Measurements from ENCODE around the gene JAK1. TPM values are rescaled to one million over a fixed set of nuclear protein-coding genes. Genes with fewer than 3 reads are reported as not detected.

JAK1 gene
- total RNA-seq, 2 donors from 2014 or later: 106 to 136 TPM

DNA sequence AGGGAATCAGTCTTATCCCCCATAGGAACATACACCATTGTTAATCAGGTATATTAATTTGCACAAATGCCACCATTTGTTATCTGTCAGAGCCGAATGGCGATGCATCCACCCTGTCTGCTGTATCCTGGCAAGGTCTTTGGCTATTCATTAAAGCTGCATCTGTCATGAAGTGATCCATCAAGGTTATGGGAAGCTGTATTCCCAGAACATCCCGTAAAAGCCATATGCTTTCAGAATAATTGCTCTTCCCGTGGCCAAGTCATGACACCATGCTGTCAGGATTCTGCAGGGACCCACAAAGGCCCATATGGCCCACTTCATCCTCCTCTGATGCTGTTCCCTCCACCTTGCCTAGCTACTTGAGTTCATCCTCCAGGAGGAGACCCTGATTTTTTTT is 117.5 kb downstream of the JAK1 start:
- H3K9me3 ChIP-seq: no peaks in the 10 kb centered on the region
- peaks cover 0 to 27% of the 10 kb centered on the region in 2 donors for H3K36me3 ChIP-seq (replicated peaks in 1 of 2; ENCODE audit: insufficient read depth in 1 of 2, low read depth in 2 of 2)
- ATAC-seq (no peak), DNase-seq (no peak)
- intact Hi-C loops (cut with DNase I): no loop called here
- no peaks in the 10 kb centered on the region for H3K27me3 ChIP-seq
- H3K4me1 ChIP-seq: no peaks in the 10 kb centered on the region
- TF ChIP-seq POLR2A (IDR thresholded peaks at IDR 0.05) (no peak), CTCF (IDR thresholded peaks at IDR 0.05) (no peak)
- 87 to 95% methylated on average over 4 of the region's 4 CpGs for WGBS, 2 donors
- H3K27ac ChIP-seq: no peak overlapping the region
- H3K4me3 ChIP-seq: no peak overlapping the region

DNA sequence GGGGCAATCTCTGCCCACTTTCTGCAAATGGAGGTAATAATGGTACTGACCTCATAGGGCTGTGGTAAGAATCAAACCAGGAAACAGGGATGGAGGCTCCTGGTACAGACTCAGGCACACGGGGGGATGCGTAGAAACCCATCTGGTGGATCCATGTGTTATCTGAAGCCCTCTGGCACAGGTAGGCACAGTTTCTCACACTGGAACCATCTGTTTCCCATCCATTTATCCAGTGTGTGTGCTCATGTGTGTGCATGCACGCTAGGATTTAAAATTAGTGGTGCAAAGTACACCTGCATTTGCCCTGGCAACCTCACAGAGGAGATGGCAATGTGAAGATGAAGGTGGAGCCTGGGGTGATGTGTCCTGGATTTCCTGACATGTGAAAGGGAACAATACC is 118.2 kb downstream of the JAK1 start:
- Histone ChIP-seq H3K27ac (no peak overlapping the region), H3K36me3 (replicated peaks in 1 of 2; ENCODE audit: insufficient read depth in 1 of 2, low read depth in 2 of 2) (peaks cover 0 to 22% of the 10 kb centered on the region in 2 donors), H3K4me3 (no peak overlapping the region), H3K4me1 (no peaks in the 10 kb centered on the region), H3K27me3 (no peaks in the 10 kb centered on the region), H3K9me3 (no peaks in the 10 kb centered on the region)
- TF ChIP-seq CTCF (IDR thresholded peaks at IDR 0.05) (no peak), POLR2A (IDR thresholded peaks at IDR 0.05) (no peak)
- DNase-seq (no peak), ATAC-seq (no peak)
- intact Hi-C loops (cut with DNase I): no loop called here
- WGBS, 2 donors: 91 to 95% methylated on average over 3 of the region's 3 CpGs

DNA sequence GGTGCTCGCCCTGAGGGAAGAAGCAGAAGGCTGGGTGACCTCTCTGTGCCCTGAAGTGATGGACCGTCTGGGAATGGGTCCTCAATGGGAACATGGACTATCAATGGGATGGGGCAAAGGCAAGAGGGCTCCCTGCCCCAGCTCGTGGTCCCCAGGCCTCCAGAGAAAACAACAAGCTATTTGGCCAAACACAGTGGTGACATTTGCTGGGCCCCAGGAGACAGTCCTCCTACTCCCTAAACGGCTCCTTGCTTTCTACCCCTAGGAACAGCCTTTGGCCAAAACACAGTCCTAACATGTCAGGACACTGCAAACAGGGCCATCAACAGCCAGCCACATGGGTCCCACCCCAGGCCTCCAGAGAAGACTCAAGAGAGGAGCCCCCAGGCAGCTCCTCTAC is 118.7 kb downstream of the JAK1 start:
- Histone ChIP-seq H3K27me3 (no peaks in the 10 kb centered on the region), H3K4me3 (no peak overlapping the region), H3K36me3 (replicated peaks in 1 of 2; ENCODE audit: insufficient read depth in 1 of 2, low read depth in 2 of 2) (peaks cover 0 to 22% of the 10 kb centered on the region in 2 donors), H3K27ac (no peak overlapping the region), H3K4me1 (no peaks in the 10 kb centered on the region), H3K9me3 (no peaks in the 10 kb centered on the region)
- TF ChIP-seq CTCF (IDR thresholded peaks at IDR 0.05) (no peak), POLR2A (IDR thresholded peaks at IDR 0.05) (no peak)
- intact Hi-C loops (cut with DNase I): no loop called here
- WGBS, 2 donors: 87 to 96% methylated on average over 4 of the region's 4 CpGs
- no peak for DNase-seq
- ATAC-seq: no peak

DNA sequence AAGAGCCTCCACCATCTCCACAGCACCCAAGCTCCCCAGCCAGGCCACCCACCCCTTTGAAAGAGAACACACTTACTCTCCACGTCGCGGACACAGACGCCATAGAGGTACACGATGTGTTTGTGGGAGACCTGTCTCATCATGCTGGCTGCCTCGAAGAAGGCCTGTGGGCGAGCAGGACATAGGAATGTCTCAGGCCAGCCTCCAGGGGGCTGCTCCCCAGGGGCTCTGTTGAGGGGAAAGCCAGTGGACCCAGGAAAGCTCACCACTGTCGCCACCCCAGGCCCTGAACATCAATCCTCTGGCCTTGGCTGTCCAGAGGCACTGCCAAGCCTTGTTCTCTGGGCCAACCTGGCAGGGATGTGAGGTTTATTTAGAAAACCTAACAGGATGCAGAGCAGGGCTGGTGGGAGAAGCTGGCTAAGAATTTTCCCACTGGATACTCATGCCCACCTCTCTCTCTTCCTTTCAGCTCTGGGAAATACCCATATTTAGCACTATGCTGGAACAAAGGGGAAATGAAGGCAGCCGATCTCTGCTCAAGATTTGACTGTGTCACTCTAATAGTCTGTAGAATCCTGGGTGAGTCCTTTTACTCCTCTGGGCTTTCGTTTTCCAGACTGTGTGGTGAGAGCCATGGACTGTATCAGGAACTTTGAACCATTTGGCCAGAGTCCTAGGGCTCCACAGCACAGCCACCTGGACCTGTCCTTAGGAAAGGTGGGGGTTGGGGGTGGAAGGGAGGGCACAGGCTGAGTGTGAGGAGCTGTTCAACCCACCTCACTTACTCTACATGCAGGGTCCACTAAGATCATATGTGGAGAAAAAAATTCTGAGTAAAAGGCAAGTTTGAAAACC is 119.5 kb downstream of the JAK1 start:
- intact Hi-C loops (cut with DNase I): no loop called here
- no peaks in the 10 kb centered on the region for H3K4me1 ChIP-seq
- H3K27ac ChIP-seq: no peak overlapping the region
- no peaks in the 10 kb centered on the region for H3K27me3 ChIP-seq
- no peak overlapping the region for H3K4me3 ChIP-seq
- 76 to 86% methylated on average over 5 to 10 of the region's 10 CpGs for WGBS, 2 donors
- no peak for TF ChIP-seq CTCF (IDR thresholded peaks at IDR 0.05)
- TF ChIP-seq POLR2A (IDR thresholded peaks at IDR 0.05): no peak
- ATAC-seq: no peak
- DNase-seq: no peak
- H3K9me3 ChIP-seq: no peaks in the 10 kb centered on the region
- peaks cover 0 to 22% of the 10 kb centered on the region in 2 donors for H3K36me3 ChIP-seq (replicated peaks in 1 of 2; ENCODE audit: insufficient read depth in 1 of 2, low read depth in 2 of 2)
